GM12878 (cell line): Measurements from ENCODE around the gene NOC2L.

Experiments used
- EP300 ChIP-seq, 2 experiments: fragments of 150-350 bp in 1 of 2; IDR thresholded peaks; 2 replicates each; pipeline ENCODE4 v1.6.1; 2011 to 2012; ENCODE audit warnings: low read depth in 2 of 2, low read length in 2 of 2, borderline replicate concordance in 1 of 2, improper control_type of control experiment in 1 of 2, inconsistent platforms in 1 of 2; ENCODE audit not compliant: control insufficient read depth in 1 of 2
- FOS ChIP-seq: IDR thresholded peaks from 3 replicates; pipeline ENCODE4 v1.6.1; 2011; ENCODE audit warnings: borderline replicate concordance; ENCODE audit not compliant: insufficient read length; ENCODE audit errors: extremely low read depth
- KDM1A ChIP-seq: fragments of 200-600 bp; sonication (generic); IDR thresholded peaks from 2 replicates; pipeline ENCODE4 v1.6.1; 2016; ENCODE audit warnings: borderline replicate concordance
- MXI1 ChIP-seq: fragments of 150-350 bp; IDR thresholded peaks from 2 replicates; pipeline ENCODE4 v1.6.1; 2011; ENCODE audit warnings: low read depth, mild to moderate bottlenecking, inconsistent platforms, low read length, improper control_type of control experiment
- POLR2A ChIP-seq: IDR thresholded peaks from 2 replicates; pipeline ENCODE4 v1.6.1; 2011; ENCODE audit warnings: low read depth, mild to moderate bottlenecking, low read length
- SIN3A ChIP-seq: IDR thresholded peaks from 2 replicates; pipeline ENCODE4 v1.6.1; 2012; ENCODE audit warnings: low read depth, low read length, improper control_type of control experiment
- SMC3 ChIP-seq: IDR thresholded peaks from 2 replicates; pipeline ENCODE4 v1.6.1; 2011; ENCODE audit warnings: low read length, improper control_type of control experiment, borderline replicate concordance
- TCF12 ChIP-seq: IDR thresholded peaks from 2 replicates; pipeline ENCODE4 v1.6.1; 2011; ENCODE audit warnings: low read depth, mild to moderate bottlenecking, low read length
- TF ChIP-seq, protein P1 (sequence below), 3 experiments: IDR thresholded peaks in 2 of 3; conservative IDR thresholded peaks in 1 of 3; 2 replicates each; pipeline ENCODE4 v1.5.1; 2011; ENCODE audit warnings: low read depth in 3 of 3, low read length in 3 of 3, mild to moderate bottlenecking in 3 of 3, control low read depth in 2 of 3, moderate library complexity in 2 of 3, inconsistent platforms in 1 of 3, mixed read lengths in 1 of 3; ENCODE audit not compliant: control insufficient read depth in 2 of 3, insufficient read depth in 1 of 3; ENCODE audit errors: extremely low read depth in 1 of 3

DNA sequence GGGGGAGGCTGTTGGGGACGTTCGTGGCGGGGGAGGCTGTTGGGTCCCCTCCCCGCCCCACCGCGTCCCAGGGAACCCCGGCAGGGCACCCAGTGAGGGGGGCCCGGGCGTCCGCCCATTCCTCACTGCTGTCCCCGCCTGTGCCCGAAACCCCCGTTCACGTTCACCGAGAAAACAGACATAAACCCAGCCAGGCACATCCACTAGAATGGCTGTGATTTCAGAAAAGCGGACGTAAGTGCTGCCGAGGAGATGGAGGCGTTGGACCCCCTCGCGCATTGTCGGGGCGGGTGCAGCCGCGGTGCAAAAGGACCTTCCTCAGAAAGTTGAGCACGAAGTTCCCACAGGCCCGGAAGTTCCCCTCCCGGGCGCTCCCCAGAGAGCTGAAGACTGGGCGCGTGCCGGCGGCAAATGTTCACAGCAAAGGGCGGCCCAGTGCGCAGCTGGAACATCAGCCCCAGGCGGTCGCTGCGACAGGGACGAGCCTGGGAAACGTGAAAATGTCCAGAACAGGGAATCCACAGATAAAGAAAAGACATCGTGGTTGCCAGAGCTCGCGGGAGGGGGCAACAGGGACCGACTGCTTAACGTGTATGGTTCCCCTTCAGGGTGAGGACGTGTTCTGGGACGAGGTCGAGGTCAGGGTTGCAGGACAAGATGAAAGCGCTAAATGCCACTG, 53.8 kb downstream of the NOC2L start:
- TF ChIP-seq POLR2A (no peak), FOS (no peak), KDM1A (no peak), SMC3 (peak; percentile 9; the same call in 1 of the 2 replicates), SIN3A (peak; percentile 50; the same call in 1 of the 2 replicates), EP300 (IDR thresholded peaks at IDR 0.05; ENCODE audit: borderline replicate concordance in 1 of 2, control insufficient read depth in 1 of 2, low read depth in 2 of 2, low read length in 2 of 2) (no peak), TCF12 (peak; percentile 54; the same call in 1 of the 2 replicates), MXI1 (no peak)
- TF ChIP-seq, protein P1, sequence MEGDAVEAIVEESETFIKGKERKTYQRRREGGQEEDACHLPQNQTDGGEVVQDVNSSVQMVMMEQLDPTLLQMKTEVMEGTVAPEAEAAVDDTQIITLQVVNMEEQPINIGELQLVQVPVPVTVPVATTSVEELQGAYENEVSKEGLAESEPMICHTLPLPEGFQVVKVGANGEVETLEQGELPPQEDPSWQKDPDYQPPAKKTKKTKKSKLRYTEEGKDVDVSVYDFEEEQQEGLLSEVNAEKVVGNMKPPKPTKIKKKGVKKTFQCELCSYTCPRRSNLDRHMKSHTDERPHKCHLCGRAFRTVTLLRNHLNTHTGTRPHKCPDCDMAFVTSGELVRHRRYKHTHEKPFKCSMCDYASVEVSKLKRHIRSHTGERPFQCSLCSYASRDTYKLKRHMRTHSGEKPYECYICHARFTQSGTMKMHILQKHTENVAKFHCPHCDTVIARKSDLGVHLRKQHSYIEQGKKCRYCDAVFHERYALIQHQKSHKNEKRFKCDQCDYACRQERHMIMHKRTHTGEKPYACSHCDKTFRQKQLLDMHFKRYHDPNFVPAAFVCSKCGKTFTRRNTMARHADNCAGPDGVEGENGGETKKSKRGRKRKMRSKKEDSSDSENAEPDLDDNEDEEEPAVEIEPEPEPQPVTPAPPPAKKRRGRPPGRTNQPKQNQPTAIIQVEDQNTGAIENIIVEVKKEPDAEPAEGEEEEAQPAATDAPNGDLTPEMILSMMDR (IDR thresholded peaks at IDR 0.05 in 2 of 3, conservative IDR thresholded peaks at IDR 0.05 in 1 of 3; ENCODE audit: control insufficient read depth in 2 of 3, extremely low read depth in 1 of 3, insufficient read depth in 1 of 3, low read depth in 3 of 3, low read length in 3 of 3) = no peak
